ENCODE results near the gene HM13.
"Not testable (repeated sequence)": the region's sequence is repeated elsewhere in the genome, so short reads cannot be mapped to it uniquely, and the experiment has no call there.

The HM13 gene

DNA sequence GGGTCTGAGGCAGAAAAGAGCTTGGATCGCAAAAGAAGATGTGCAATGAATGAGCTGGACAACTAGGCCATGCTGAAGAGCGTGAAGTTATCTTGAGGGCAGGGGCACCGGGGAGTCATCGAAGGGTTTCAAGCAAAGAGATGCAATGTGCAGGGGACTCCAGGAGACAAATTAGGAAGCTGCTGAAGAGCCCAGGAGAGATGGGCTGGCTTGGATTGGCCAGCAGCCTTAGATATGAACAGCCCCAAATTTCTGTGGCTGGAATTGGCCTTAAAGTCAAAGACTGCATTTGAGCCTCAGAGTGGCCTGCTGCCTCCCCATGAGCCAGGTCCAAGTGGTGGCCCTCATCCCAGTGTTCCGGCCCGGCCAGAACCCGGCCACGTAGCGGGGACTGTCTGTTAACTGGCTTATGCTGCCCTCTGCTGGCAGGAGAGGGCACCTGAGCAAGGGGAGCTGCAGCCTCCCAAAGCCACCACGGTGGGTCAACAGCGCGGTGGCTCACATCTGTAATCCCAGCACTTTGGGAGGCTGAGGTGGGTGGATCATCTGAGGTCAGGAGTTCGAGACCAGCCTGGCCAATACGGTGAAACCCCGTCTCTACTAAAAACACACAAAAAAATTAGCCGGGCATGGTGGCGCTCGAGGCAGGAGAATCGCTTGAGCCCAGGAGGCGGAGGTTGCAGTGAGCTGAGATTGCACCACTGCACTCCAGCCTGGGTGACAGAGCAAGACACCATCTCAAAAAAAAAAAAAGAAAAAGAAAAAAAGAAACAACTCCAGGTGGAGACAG, 11.2 kb upstream of the HM13 start:
- peak; percentile 47 to 55 for DNase-seq (ENCODE audit: low read depth in 2 of 2)

DNA sequence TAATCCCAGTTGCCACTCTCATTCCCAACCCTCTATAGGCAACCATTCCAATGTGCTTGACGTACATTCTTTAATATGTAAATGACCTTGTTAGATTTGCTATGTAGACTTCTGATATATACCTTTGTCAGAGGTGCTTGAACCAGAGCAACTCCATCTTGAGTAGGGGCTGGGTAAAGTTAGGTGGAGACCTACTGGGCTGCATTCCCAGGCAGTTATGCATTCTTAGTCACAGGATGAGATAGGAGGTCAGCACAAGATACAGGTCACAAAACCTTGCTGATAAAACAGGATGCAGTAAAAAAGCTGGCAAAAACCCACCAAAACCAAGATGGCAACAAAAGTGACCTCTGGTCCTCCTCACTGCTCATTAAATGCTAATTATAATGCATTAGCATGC, 8.3 kb upstream of the HM13 start:
- no peak for DNase-seq (ENCODE audit: low read depth in 2 of 2)

DNA sequence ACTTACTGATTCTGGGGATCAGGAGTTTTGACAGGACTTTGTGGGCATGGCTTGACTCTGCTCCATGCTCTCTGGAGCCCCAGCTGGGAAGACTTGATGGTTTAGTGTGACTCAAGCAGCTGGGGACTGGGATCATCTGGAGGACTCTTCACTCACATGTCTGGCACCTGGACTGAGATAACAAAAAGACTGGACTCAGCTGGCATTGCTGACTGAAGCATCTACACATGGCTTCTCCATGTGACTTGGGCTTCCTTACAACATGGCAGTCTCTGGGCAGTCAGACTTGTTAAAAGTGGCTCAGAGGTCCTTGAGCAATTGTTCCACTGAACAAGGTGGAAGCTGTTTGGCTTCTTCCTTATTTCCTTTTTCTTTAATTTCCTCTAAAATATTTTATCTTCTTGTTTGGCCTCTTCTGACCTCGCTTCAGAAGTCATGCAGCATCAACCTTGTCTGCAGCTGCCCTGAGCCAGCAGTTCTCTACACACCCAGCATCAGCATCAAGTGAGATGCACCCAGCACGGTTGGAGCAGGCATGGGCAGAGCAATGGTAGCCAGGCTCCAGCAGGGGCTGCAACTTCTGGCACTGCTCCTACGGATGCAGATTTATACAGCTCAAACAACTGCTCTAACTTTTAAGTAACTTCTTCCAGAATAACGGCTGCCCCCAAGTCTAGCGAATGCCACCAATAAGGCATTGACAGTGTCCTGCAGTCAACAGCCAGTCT, 5.6 kb upstream of the HM13 start:
- DNase-seq (ENCODE audit: low read depth in 2 of 2) = no peak

DNA sequence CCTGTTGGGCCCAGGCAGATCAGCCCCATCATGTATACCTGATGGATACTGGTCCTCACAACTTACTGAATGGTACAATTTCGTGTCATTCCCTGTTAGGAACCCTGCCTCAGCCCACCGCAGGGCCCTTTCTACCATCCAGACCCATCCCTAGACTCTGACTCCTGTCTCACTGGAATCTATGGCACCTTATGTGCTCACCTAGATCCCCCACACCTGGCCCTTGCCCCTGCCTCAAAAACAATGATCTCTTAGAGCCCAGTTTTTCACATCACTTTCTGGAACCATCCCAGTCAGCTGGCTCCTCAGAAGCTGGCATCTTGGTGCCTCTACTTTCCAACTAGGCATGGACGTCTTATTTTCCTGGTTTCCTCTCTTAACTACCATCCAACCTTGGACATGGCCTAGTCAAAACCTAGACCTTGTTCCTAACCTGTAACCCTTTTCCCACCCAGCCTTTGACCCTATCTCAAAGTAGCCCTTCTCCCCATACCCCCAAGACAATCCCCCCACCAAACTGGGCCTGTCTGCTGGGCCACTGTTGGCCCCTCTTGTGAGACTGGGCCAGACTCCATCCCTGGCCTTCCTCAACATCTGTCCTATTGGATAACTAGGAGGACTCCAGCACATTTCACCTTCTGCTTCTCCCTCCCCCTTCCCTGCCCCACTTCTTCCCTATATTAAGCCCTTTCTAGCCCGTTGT, 981 bp downstream of the HM13 start:
- no peak for DNase-seq (ENCODE audit: low read depth in 2 of 2)

DNA sequence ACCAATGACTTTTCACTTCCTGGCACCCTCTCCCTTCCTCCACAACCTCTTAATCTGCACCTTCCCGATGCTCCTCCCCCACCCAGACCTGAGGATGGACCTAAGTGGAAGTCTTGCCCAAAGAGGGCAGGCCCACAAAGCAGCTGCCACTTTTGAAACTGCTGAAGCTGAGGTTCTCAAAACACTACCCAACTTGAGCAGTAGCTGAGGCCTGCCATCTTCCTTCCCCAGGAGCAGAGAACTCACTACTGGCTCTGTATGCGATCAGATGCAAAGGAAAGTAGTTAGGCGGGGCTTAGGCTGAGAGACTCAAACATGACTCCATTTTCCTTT, 1.5 kb downstream of the HM13 start:
- no peak for DNase-seq (ENCODE audit: low read depth in 2 of 2)

DNA sequence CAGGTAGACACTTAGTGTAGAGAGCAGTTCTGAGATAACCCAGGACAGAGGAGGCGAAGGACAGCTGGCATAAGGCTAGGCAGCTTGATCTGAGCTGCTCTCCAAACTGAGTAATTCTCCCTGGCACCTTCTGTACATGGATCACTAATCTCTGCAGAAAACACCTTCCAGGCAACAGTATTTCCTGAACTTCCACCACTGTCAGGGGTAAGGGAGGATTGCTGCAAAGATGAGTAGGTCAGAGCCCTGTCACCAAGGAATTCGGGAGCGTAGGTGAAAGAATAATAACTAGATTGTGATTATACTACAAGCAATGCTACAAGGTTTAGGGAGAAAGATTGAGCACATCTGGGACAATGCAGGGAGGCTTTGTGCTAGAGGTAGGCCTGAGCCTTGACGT, 1.9 kb downstream of the HM13 start:
- no peak for DNase-seq (ENCODE audit: low read depth in 2 of 2)

DNA sequence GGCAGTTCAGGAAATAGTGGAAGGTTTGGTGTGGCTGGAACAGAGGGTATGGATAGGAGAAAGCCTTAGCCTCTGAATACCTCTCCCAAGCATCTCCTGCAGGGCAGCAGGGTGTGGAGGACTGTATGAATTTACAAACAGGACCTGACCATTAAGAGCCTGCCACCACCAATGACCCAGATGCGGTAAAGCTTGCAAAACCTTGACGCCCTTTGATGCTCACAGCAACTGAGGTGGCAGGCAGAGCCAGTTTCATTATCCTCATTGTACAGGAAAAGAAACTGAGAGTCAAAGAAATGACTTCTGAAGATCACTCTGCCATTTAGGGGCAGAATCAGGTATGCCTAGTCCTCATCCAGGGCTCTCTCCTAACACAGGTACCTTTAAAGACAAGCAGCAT, 2.4 kb downstream of the HM13 start:
- no peak for DNase-seq (ENCODE audit: low read depth in 2 of 2)

DNA sequence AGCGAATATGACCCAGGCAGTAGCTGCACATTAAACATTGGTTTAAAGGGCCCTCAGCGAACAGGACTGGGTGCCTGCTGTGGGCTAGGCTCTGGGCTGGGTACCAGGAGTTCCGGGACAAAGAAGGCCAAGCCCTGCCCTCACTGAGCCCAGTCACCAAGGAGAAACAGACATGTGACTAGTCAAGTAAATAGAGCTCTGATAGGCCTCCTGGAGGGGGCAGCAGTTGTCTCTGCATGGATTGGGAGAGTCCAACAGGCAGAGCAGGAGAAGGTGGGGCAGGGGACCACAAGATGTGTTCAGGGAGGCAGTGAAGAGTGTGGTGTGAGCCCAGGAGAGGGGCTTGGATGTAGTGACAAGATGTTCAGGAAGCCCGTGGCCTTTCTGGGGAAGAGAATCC, 3.1 kb downstream of the HM13 start:
- DNase-seq (ENCODE audit: low read depth in 2 of 2) = no peak

DNA sequence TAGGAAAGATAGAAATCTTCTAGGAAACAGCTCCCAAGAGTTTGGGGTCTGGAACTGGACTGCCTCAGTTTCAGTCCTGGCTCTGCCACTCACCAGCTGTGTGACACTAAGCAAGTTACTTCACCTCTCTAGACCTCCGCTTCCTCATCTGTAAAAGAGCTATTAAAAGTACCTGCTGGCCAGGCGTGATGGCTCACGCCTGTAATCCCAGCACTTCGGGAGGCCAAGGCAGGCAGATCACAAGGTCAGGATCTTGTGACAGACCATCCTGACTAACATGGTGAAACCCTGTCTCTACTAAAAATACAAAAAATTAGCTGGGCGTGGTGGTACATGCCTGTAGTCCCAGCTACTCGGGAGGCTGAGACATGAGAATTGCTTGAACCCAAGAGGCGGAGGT, 7.0 kb downstream of the HM13 start:
- DNase-seq (ENCODE audit: low read depth in 2 of 2) = not testable (repeated sequence)

DNA sequence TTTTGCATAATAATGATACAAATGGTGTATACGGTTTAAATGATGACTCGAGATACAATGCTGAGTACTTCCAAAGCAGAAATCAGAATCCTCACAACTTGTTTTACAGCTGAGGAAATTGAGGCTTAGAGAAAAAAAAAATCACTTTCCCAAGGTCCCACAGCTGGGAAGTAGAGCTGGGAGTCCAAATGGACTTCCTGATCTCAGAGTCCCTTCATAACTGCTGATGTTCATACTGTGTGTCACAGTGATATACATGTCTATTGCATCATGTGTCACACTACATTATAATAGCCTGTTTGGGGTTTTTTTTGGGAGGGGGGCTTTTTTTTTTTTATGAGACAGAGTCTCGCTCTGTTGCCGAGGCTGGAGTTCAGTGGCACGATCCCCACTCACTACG, 8.5 kb downstream of the HM13 start:
- no peak for DNase-seq (ENCODE audit: low read depth in 2 of 2)

DNA sequence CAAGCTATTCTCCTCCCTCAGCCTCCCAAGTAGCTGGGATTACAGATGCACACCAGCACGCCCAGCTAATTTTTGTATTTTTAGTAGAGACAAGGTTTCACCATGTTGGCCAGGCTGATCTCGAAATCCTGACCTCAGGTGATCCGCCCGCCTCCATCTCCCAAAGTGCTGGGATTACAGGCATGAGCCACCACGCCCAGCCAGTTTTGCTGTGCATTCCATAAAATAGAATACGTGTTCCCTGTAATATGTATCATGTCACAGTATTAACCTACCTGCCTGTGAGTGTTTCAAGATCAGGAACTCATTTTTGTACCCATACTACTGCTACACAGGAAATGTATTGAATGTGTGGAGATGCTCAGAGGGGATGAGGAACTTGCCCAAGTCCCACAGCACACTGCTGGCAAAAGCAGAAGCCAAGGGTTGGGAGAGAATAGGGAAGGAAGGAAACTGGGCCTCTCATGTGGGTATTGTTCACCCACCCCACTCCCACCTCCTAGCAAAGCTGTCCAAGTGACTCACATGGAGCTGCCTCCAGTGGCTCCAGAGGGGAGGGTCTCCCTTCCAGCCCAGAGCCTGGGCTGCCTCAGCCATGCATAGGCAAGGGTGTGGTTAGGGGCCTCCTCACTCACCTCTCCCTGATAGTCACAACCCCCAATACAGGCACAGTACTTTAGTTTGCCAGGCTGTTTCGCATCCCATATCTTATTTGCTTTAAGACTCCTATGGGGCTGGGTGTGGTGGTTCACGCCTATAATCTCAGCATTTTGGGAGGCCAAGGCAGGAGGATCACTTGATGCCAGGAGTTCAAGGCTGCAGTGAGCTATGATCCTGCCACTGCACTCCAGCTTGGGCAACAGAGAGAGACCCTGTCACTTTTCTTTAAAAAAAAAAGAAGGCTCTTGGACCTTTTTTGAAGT, 9.4 kb downstream of the HM13 start:
- no peak for DNase-seq (ENCODE audit: low read depth in 2 of 2)

DNA sequence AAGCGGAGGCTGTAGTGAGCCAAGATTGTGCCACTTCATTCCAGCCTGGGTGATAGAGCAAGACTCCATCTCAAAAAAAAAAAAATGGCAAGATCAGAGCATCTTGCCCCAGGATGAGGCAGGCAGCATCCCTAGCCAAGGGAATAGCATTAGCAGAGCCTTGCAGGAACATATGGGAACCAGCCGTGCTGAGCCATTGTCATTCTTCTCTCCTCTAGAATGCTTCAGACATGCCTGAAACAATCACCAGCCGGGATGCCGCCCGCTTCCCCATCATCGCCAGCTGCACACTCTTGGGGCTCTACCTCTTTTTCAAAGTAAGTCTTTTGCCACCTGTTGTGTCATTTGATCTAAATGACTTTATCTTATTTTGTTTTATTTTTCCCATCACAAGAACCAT, 13.0 kb downstream of the HM13 start:
- DNase-seq (ENCODE audit: low read depth in 2 of 2) = no peak

DNA sequence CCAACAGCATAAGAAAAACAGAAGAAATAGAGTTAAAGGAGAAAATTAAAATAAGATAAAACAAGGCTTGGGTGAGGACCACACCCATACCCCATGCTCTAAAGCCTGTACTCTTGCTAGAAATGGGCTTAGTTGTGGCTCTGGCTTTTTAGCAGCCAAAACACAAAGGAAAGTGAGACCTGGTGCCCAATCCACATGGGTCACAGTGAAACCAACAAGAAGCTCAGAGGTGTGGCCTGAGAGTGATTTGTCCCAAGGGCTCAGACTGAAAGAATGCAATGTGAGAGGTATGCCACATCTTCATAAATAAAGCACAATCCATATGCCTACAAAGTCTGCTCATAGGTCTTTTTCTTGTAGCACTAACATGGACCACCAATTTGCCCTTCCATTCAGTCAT, 21.1 kb downstream of the HM13 start:
- no peak for DNase-seq (ENCODE audit: low read depth in 2 of 2)

DNA sequence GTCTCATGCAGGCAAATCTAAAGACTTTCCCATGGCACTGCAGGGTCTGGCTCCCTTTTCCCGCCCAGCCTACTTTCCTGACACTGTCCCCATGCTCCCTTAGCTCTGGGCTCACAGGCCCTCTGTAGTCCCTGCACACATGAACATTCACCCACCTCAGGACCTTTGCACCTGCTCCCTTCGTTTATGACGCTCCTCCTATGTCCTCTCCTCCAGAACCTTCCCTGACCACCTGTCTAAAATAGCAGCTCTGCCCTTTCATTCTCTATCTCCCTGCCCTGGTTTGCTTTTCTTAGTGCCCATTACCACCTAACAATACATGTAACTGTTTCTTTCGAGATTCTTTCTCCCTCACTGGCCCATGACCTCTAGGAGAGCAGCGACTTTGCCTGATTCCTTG, 22.3 kb downstream of the HM13 start:
- DNase-seq (ENCODE audit: low read depth in 2 of 2) = no peak

DNA sequence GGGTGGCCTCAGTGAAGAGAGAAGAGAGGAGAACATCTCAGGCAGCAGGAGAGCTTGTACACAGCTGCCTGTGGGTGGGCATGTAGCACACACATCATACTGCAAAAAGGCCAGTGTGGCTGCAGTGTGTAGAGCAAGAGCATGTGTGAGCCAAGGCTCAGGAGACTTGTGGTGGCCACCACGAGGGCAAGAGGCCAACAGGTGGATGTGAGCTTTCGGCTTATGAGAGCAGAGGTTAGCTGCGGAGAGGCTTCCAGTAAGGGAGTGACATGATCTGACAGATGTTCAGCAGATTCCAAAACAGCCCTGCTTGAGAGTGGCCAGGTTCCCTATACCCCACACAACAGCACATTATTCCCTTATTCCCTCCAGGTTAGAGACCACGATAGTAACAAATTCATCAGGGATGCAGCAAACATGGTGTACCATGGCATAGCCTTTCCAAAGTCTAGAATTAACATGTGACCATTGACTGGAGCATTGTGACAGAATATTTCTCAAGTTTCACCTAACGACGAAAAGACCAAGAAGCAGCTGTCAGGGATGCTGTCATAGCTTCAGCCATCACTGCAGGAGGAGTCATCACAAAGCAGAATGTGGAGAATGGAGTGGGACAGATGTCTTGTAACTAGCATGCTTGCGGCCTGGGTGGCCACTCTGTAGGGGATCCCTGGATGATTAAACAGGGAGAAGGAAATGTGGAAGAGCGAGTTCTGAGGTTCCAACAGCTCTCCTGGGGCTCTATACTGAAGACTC, 23.1 kb downstream of the HM13 start:
- DNase-seq (ENCODE audit: low read depth in 2 of 2) = no peak

DNA sequence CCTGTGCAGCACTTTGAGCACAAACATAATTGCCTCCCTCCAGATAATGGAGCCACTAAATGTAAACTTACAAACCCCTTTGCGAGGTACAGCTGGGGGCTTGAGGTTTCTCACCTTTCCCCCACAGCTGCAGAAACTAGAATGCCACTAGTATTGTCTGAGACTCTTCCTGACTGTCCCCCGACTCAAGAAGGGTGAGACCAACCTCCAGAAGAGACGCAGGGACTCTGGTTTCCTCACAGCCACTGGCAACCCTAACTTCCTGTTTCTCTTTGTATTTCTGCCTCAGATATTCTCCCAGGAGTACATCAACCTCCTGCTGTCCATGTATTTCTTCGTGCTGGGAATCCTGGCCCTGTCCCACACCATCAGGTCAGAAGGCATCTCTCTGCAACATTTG, 23.6 kb downstream of the HM13 start:
- DNase-seq (ENCODE audit: low read depth in 2 of 2) = no peak

DNA sequence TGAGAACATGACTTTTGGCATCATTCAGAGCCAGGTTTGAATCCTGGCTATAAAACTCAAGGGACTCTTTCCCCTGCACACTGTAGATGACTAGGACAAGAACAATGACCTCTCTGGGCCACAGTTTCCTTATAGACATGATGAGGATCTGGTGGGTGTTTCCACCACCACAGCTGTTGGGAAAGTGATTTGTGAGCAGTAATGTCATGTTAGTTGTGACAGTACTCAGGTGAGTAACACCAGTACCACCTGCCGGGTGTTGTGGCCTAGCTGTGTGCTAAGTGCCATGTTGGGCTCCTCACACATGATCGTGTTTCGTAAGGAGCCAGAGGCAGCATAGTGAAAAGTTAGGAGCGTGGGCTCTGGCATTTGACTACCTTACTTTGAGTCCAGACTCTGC, 24.1 kb downstream of the HM13 start:
- DNase-seq (ENCODE audit: low read depth in 2 of 2) = no peak

DNA sequence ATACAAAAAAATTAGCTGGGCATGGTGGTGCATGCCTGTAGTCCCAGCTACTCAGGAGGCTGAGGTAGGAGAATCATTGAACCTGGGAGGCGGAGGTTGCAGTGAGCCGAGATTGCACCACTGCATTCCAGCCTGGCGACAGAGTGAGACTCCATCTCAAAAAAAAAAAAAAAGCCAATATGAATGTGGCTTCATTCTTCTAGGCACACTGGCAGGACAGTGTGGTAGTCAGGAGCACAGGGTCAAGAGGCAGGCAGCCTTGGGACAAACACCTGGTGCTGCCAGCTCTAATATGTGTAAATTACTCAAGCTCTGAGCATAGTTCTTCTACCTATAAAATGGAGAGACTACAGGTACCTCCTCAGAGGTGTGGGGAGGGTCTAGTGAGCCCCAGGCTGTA, 25.4 kb downstream of the HM13 start:
- DNase-seq (ENCODE audit: low read depth in 2 of 2) = not testable (repeated sequence)

DNA sequence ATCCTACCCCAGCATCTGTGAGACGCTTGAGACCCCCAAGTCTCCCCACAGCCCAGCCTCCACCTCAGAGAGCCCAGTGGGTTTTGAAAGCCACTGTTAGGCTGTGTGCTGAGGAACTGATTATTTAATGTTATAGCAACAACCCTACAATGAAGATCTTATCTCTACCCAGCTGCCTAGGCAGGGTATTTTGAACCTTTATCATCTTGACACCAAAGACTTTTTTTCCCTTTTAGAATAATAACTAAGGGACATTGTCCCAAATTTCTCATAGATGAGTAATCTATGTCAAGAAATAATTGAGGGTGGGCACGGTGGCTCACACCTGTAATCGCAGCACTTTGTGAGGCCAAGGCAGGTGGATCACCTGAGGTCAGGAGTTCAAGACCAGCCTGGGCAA, 26.2 kb downstream of the HM13 start:
- DNase-seq (ENCODE audit: low read depth in 2 of 2) = no peak

DNA sequence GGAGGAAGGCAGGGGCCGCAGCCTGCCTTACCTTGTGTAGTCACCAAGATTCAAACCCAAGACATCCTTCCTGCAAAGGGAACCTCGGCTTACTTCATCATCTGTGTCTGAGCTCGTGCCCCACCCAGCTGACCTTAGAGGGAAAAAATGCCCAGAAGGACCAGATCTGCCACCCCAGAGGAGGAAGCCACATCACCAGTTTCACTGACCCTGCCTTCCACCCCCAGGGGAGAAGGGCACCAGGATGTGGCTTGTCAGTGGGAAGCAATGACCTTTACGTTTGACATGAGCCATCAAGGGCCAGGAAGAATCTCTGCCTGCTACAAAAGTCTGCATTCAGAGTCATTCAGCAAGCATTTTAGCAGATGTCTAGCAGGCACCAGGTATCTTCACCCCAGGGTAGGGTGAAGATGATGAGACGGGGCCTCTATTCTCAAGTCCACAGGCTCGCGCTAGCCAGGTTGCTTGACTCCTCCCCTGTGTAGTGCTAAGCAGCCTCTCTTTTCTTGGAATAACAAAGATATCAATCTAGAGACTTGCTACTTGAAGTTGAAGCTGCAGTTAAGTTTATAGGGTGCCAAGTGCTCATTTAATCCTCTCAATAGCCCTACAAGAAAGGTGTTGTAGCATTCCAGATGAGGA, 28.1 kb downstream of the HM13 start:
- no peak for DNase-seq (ENCODE audit: low read depth in 2 of 2)

DNA sequence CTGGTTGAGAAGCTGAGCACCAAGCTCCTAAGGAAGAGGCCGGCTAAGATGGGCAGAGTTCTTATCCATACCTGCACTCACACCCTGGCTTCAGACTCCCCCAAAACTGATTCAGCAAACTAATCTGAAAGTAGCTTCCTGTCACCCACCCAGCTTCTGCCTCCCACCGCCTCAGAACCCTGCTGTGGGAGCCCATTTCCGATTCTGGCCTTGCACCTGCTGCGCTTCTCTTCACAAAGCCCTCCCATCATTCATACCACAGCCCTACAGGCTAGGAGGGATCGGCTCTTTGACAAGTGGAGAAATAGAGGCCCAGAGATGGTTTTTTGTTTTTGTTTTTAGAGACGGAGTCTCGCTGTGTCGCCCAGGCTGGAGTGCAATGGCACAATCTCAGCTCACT, 28.7 kb downstream of the HM13 start:
- DNase-seq (ENCODE audit: low read depth in 2 of 2) = no peak
